Osteoblast (primary cell): ENCODE measurements around the gene TFCP2. TPM values are rescaled to one million over a fixed set of nuclear protein-coding genes. Genes with fewer than 3 reads are reported as not detected.

Source experiments
- DNase-seq: peaks from one replicate; pipeline ENCODE4 v3.0.0; 2011; ENCODE audit warnings: low spot score, mixed read lengths; ENCODE audit not compliant: insufficient read length; ENCODE audit errors: missing footprints
- H2AFZ ChIP-seq: 2 replicates; pipeline ENCODE4 v1.6.0; 2011; ENCODE audit warnings: mild to moderate bottlenecking, low read length
- H3K27ac ChIP-seq: 2 replicates; pipeline ENCODE4 v1.5.1; 2011; ENCODE audit warnings: mild to moderate bottlenecking, low read depth, low read length, moderate library complexity
- H3K27me3 ChIP-seq: 2 replicates; pipeline ENCODE4 v1.6.0; 2012; ENCODE audit warnings: mild to moderate bottlenecking, control low read depth, inconsistent platforms, low read length, moderate library complexity; ENCODE audit not compliant: insufficient read depth
- H3K36me3 ChIP-seq: 2 replicates; pipeline ENCODE4 v1.5.1; 2011; ENCODE audit warnings: mild to moderate bottlenecking, low read length, control low read depth, moderate library complexity; ENCODE audit not compliant: insufficient read depth
- H3K4me1 ChIP-seq: 2 replicates; pipeline ENCODE4 v1.5.1; 2011; ENCODE audit warnings: mild to moderate bottlenecking, low read length, control low read depth, moderate library complexity; ENCODE audit not compliant: insufficient read depth
- H3K4me2 ChIP-seq: 2 replicates; pipeline ENCODE4 v1.6.0; 2011; ENCODE audit warnings: mild to moderate bottlenecking, low read length; ENCODE audit not compliant: insufficient read depth
- H3K4me3 ChIP-seq: fragments of 200-600 bp; sonication (generic); 3 replicates; pipeline ENCODE4 v1.5.1; 2012; ENCODE audit warnings: mild to moderate bottlenecking, low read length, inconsistent platforms; ENCODE audit not compliant: insufficient read depth
- H3K79me2 ChIP-seq: 2 replicates; pipeline ENCODE4 v1.6.0; 2012; ENCODE audit warnings: mild to moderate bottlenecking, low read length, control low read depth, inconsistent platforms; ENCODE audit not compliant: insufficient read depth
- H3K9me3 ChIP-seq: 2 replicates; pipeline ENCODE4 v1.5.1; 2011; ENCODE audit warnings: low read depth, low read length, control low read depth
- H4K20me1 ChIP-seq: 2 replicates; pipeline ENCODE4 v1.6.0; 2012; ENCODE audit warnings: mild to moderate bottlenecking, low read length, control low read depth; ENCODE audit not compliant: insufficient read depth
- total RNA-seq: library from RNA; depleted of rRNA; stranded (reverse); fragments of >200 nt; gene quantifications from 2 replicates; pipeline ENCODE4 v1.2.3, GENCODE V29; 2012
- TF ChIP-seq, protein P1 (sequence below): IDR thresholded peaks from 2 replicates; pipeline ENCODE4 v1.5.1; 2011; ENCODE audit warnings: mild to moderate bottlenecking, low read depth, low read length, moderate library complexity; ENCODE audit errors: extremely low read depth

The TFCP2 gene
- total RNA-seq, 1 donor: 7.6 TPM

DNA sequence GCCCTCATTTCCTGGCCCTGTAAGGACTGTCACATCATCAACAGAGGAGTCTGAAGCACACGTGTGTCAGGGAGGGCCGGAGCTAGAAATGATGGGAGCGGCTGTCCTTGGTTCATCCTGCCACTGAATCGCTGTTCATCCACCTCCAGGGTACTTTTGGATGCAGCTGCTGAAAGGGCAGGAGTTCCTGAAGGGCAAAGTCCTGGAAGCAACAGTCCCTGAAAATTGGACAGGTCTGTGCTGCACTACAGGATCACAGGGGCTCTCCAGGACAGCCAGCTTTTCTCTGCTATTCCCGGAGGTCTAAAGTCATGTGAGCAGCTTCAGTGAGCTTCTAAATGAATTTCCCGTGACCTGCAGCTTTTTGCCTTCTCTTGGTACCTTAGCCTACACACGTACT lies 27.2 kb upstream of the TFCP2 start:
- Histone ChIP-seq H3K27ac (no peak overlapping the region), H3K9me3 (no peaks in the 10 kb centered on the region), H2AFZ (no peak overlapping the region), H3K4me1 (no peaks in the 10 kb centered on the region), H3K4me3 (no peak overlapping the region), H4K20me1 (no peaks in the 10 kb centered on the region), H3K4me2 (no peak overlapping the region), H3K27me3 (no peaks in the 10 kb centered on the region), H3K36me3 (peaks cover 7% of the 10 kb centered on the region), H3K79me2 (no peaks in the 10 kb centered on the region)
- no peak for DNase-seq
- TF ChIP-seq, protein P1, sequence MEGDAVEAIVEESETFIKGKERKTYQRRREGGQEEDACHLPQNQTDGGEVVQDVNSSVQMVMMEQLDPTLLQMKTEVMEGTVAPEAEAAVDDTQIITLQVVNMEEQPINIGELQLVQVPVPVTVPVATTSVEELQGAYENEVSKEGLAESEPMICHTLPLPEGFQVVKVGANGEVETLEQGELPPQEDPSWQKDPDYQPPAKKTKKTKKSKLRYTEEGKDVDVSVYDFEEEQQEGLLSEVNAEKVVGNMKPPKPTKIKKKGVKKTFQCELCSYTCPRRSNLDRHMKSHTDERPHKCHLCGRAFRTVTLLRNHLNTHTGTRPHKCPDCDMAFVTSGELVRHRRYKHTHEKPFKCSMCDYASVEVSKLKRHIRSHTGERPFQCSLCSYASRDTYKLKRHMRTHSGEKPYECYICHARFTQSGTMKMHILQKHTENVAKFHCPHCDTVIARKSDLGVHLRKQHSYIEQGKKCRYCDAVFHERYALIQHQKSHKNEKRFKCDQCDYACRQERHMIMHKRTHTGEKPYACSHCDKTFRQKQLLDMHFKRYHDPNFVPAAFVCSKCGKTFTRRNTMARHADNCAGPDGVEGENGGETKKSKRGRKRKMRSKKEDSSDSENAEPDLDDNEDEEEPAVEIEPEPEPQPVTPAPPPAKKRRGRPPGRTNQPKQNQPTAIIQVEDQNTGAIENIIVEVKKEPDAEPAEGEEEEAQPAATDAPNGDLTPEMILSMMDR: no peak

DNA sequence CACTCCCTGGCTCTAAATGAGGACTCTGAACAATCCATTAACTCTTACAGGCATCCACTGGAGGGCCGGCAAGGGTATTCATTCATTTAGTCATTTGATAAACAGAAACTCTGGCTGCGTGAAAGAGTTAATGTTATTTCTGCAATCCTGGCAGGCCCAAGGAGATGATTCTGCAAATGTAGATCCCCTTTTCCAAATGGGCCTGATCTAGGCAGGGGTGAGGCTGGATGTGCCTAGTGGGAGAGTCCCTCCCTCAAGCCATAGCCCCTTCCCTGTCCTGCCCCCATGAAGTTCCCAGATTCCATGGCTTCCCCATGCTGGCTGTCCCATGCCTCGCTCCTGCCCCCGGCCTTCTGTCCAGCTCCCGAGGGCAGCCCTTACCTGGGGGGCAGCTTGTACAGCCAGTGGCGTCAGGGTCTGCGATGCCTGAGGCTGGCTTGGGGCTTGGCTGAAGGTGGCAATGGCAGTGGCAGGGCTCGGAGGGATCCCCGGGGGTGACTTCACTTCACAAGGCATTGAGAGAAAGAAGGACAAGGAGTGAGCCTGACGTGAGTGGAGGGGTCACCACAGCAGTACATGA lies 26.5 kb upstream of the TFCP2 start:
- no peak overlapping the region for H2AFZ ChIP-seq
- no peak overlapping the region for H3K27ac ChIP-seq
- H3K9me3 ChIP-seq: no peaks in the 10 kb centered on the region
- H4K20me1 ChIP-seq: no peaks in the 10 kb centered on the region
- H3K4me2 ChIP-seq: no peak overlapping the region
- DNase-seq: no peak
- TF ChIP-seq, protein P1: no peak
- no peaks in the 10 kb centered on the region for H3K79me2 ChIP-seq
- no peaks in the 10 kb centered on the region for H3K27me3 ChIP-seq
- H3K4me3 ChIP-seq: no peak overlapping the region
- no peaks in the 10 kb centered on the region for H3K4me1 ChIP-seq
- H3K36me3 ChIP-seq: peaks cover 7% of the 10 kb centered on the region

DNA sequence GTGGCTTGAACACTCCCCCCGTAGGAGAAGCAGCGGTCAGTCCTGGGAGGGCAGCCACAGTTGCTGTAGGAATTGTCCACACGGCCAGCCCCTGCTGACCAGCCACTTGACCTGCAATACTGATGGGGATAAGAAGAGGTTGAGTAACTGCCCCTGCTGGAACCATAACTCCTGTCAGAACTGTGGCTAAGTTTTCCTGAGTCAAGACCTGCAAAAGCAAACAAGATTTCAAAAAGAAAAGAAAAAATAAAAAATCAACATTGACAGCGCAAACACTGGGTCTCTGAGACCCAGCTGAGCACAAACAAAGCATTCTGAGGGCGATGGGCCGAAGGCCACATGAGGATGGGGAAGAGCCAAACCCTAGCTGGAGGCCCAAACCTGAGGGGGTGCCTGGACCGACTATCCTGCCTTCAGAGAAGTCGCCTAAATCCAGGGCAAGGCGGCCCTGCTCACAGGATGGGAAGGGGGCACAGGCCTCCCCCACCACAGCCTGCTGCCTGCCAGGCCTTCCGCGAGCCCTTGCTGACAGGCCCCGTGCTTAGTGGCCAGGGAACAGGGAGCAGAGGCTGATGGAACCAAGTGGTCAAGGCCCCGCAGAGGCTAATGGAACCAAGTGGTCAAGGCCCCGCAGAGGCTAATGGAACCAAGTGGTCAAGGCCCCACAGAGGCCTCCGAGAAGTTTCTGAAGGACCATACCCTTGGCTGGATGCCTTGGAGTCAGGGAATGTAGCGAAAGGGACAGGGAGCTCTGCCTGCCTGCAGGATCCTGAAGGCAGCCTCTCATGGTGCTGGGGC lies 25.8 kb upstream of the TFCP2 start:
- H3K27ac ChIP-seq: no peak overlapping the region
- H4K20me1 ChIP-seq: no peaks in the 10 kb centered on the region
- H3K36me3 ChIP-seq: peaks cover 4% of the 10 kb centered on the region
- H3K4me1 ChIP-seq: no peaks in the 10 kb centered on the region
- H3K27me3 ChIP-seq: no peaks in the 10 kb centered on the region
- no peaks in the 10 kb centered on the region for H3K79me2 ChIP-seq
- no peaks in the 10 kb centered on the region for H3K9me3 ChIP-seq
- no peak overlapping the region for H3K4me3 ChIP-seq
- no peak for DNase-seq
- TF ChIP-seq, protein P1: no peak
- no peak overlapping the region for H2AFZ ChIP-seq
- no peak overlapping the region for H3K4me2 ChIP-seq
